ENCODE data around the gene ADAMTS2.

Gene ADAMTS2

GRCh38 chr5:179123491-179124272 lies 221.6 kb downstream of the ADAMTS2 start:
- Mint-ChIP-seq H3K4me1 (no peaks in the 10 kb centered on the region), H3K9me3 (no peaks in the 10 kb centered on the region), H3K4me3 (no peak overlapping the region), H3K36me3 (ENCODE audit: insufficient read depth) (no peaks in the 10 kb centered on the region), H3K27me3 (peaks cover 7% of the 10 kb centered on the region), H3K27ac (ENCODE audit: low read depth) (no peak overlapping the region)
- ATAC-seq (replicated peaks; ENCODE audit: extremely low read depth, poor library complexity, severe bottlenecking) (no peak), DNase-seq (ENCODE audit: low spot score in 2 of 2) (peak in 1 of 2 donors; percentile 8)

DNA sequence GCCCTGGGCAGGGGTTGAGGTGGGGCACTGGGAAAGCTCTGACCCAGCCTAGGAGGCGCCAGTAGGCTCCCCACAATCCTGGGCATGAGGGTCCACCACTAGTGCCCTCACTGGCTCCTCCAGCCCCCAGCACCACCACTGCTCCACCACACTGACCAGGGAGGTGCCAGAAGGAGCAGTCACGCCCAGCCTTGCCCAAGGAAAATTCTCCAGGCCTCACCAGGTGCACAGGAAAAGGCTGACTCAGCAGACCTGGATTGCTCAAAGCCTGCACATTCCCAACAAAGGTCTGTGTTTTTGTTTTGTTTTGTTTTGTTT lies 222.2 kb downstream of the ADAMTS2 start:
- Mint-ChIP-seq H3K36me3 (ENCODE audit: insufficient read depth) (no peaks in the 10 kb centered on the region), H3K27ac (ENCODE audit: low read depth) (no peak overlapping the region), H3K4me1 (no peaks in the 10 kb centered on the region), H3K27me3 (peaks cover 5% of the 10 kb centered on the region), H3K9me3 (no peaks in the 10 kb centered on the region), H3K4me3 (no peak overlapping the region)
- ATAC-seq (replicated peaks; ENCODE audit: extremely low read depth, poor library complexity, severe bottlenecking) (no peak), DNase-seq (ENCODE audit: low spot score in 2 of 2) (no peak)

GRCh38 chr5:179122411-179123108 lies 222.7 kb downstream of the ADAMTS2 start:
- Mint-ChIP-seq H3K27ac (ENCODE audit: low read depth) (no peak overlapping the region), H3K27me3 (peaks cover under 1% of the 10 kb centered on the region), H3K4me1 (no peaks in the 10 kb centered on the region), H3K4me3 (no peak overlapping the region), H3K36me3 (ENCODE audit: insufficient read depth) (no peaks in the 10 kb centered on the region), H3K9me3 (no peaks in the 10 kb centered on the region)
- DNase-seq (ENCODE audit: low spot score in 2 of 2) (no peak), ATAC-seq (replicated peaks; ENCODE audit: extremely low read depth, poor library complexity, severe bottlenecking) (no peak)

- DNase-seq (ENCODE audit: low spot score in 2 of 2), result no peak
- no peak overlapping the region for H3K4me3 Mint-ChIP-seq
- no peak for ATAC-seq (replicated peaks; ENCODE audit: extremely low read depth, poor library complexity, severe bottlenecking)
- H3K27ac Mint-ChIP-seq (ENCODE audit: low read depth), result no peak overlapping the region
- H3K4me1 Mint-ChIP-seq, result no peaks in the 10 kb centered on the region
- H3K27me3 Mint-ChIP-seq, result peaks cover 3% of the 10 kb centered on the region
- H3K9me3 Mint-ChIP-seq, result no peaks in the 10 kb centered on the region
- no peaks in the 10 kb centered on the region for H3K36me3 Mint-ChIP-seq (ENCODE audit: insufficient read depth)
Observed at GRCh38 chr5:179121667-179122111, 223.6 kb downstream of the ADAMTS2 start.

DNA sequence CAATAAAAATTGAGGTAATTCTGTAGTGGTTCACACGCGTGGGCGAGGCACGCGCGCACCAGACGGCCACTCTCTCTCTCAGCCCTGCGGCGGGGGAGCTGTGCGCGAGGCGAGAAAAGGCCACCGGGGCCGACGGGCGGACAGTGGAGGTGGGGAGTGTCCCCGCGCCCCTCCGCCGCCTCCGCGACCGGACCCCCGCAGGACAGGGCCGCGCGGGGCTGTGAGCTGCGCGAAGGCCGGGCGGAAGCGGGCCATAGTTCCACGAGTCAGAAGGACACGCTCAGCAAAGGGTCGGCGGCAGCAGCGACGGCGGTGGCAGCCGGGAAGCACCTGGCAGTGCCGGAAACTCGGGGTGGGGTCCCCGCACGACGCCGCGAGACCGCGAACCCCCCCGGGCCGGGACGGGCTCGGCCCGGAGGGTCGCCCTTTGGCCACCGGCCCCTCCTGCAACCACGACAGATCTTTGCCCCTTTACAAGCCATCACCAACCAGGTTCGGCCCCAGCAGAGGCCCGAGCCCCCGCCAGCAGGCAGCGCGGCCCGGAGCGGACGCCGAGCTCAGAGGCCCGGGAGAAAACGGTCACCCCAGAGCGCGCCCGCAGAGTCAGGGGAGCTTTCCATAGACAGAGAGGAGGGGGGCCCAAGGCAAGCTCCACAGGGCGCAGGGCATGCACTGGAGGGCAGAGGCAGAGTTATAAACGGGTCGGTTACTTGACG lies 224.2 kb downstream of the ADAMTS2 start:
- ATAC-seq (replicated peaks; ENCODE audit: extremely low read depth, poor library complexity, severe bottlenecking) (no peak), DNase-seq (ENCODE audit: low spot score in 2 of 2) (no peak)
- Mint-ChIP-seq H3K4me1 (no peaks in the 10 kb centered on the region), H3K27ac (ENCODE audit: low read depth) (no peak overlapping the region), H3K36me3 (ENCODE audit: insufficient read depth) (no peaks in the 10 kb centered on the region), H3K9me3 (no peaks in the 10 kb centered on the region), H3K4me3 (no peak overlapping the region), H3K27me3 (peaks cover 8% of the 10 kb centered on the region)

DNA sequence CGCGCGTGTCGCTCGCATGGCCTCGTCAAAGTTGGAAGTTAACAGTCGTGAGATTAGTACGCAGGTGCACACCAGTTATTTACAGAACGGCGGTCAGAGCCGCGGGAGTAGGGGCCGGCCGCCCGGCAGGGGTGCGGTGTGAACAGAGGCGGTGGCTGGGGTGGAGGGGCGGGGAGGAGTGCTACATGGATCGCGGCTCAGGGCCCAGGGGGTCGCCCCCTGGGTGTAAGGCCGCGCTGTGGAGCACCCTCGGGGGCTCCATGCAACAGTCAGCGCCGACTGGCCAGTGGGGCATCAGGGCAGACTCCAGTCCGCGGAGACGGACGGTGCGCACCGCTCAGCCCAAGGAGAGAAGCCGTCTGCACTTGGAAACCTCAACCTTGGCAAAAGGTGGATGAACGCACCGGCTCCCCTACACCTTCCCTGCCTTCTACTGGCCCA lies 224.8 kb downstream of the ADAMTS2 start:
- no peak overlapping the region for H3K4me3 Mint-ChIP-seq
- DNase-seq (ENCODE audit: low spot score in 2 of 2) (no peak), ATAC-seq (replicated peaks; ENCODE audit: extremely low read depth, poor library complexity, severe bottlenecking) (no peak)
- no peaks in the 10 kb centered on the region for H3K4me1 Mint-ChIP-seq
- peaks cover 8% of the 10 kb centered on the region for H3K27me3 Mint-ChIP-seq
- no peaks in the 10 kb centered on the region for H3K36me3 Mint-ChIP-seq (ENCODE audit: insufficient read depth)
- H3K9me3 Mint-ChIP-seq, result no peaks in the 10 kb centered on the region
- H3K27ac Mint-ChIP-seq (ENCODE audit: low read depth), result no peak overlapping the region

- no peak overlapping the region for H3K27ac Mint-ChIP-seq (ENCODE audit: low read depth)
Observed at GRCh38 chr5:179119415-179120170, 225.7 kb downstream of the ADAMTS2 start.

GRCh38 chr5:179118756-179119414 lies 226.4 kb downstream of the ADAMTS2 start:
- Mint-ChIP-seq H3K27ac (ENCODE audit: low read depth) (no peak overlapping the region), H3K4me1 (no peaks in the 10 kb centered on the region), H3K36me3 (ENCODE audit: insufficient read depth) (no peaks in the 10 kb centered on the region), H3K4me3 (no peak overlapping the region), H3K27me3 (peaks cover 8% of the 10 kb centered on the region), H3K9me3 (peaks cover 10% of the 10 kb centered on the region)
- ATAC-seq (replicated peaks; ENCODE audit: extremely low read depth, poor library complexity, severe bottlenecking) (no peak), DNase-seq (ENCODE audit: low spot score in 2 of 2) (no peak)

More at GRCh38 chr5:179119415-179120170, 225.7 kb downstream of the ADAMTS2 start:
- Mint-ChIP-seq H3K9me3 (peaks cover 8% of the 10 kb centered on the region), H3K4me3 (no peak overlapping the region), H3K36me3 (ENCODE audit: insufficient read depth) (no peaks in the 10 kb centered on the region), H3K27me3 (peaks cover 8% of the 10 kb centered on the region), H3K4me1 (no peaks in the 10 kb centered on the region)
- ATAC-seq (replicated peaks; ENCODE audit: extremely low read depth, poor library complexity, severe bottlenecking) (no peak), DNase-seq (ENCODE audit: low spot score in 2 of 2) (no peak)

DNA sequence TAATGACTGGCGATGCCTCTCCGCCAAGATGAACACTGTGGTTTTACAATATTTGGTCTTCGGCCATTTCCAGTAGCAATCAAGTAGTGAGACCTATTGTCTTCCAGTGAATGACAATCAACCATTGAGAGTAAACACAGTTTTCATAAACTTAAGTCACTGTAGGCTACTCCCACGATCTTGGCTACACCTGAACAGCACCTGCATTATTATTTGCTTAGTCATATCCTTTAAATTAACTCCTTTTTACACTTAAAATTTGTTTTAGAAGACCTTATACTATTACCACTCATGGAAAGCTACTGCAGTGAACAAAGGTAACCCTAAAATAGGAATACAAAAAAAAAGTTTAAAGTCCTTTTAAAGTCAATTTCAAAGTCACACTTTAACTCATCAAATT lies 226.9 kb downstream of the ADAMTS2 start:
- ATAC-seq (replicated peaks; ENCODE audit: extremely low read depth, poor library complexity, severe bottlenecking) (no peak), DNase-seq (ENCODE audit: low spot score in 2 of 2) (no peak)
- no peaks in the 10 kb centered on the region for H3K36me3 Mint-ChIP-seq (ENCODE audit: insufficient read depth)
- H3K4me3 Mint-ChIP-seq, result no peak overlapping the region
- peaks cover 15% of the 10 kb centered on the region for H3K9me3 Mint-ChIP-seq
- H3K4me1 Mint-ChIP-seq, result no peaks in the 10 kb centered on the region
- H3K27me3 Mint-ChIP-seq, result peaks cover 8% of the 10 kb centered on the region
- H3K27ac Mint-ChIP-seq (ENCODE audit: low read depth), result no peak overlapping the region

DNA sequence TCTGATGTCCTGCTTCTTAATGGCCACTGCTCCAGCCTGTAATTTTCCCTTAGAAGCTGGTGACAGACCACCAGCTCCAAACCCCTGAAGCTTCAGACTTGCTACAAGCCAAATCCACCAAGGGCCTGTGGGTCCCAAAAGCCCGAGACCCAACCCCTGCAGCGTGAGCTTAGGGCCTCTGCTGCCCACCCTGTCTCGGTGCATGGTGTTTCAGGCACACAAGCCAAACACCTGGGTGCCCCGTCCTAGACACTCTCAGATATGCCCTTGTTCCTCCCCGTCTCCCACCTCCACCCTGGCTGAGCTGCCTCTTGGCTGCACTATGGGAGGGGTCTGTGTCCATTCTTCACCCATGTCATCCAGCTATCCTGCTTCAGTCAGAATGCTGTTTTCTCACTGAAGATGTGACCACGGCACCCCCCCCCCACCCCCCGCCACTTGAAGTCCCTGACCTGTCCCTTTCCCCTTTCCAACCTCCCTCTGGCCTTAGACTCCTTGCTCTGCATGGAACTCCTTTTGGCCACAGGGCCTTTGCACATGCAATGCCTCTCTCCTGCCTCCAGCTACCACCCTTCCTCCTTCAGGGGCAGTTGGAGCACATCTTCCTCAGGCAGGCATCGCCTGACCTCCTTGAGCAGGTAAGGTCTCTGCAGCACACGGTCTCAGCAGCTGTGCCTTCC lies 229.3 kb downstream of the ADAMTS2 start:
- no peak for ATAC-seq (replicated peaks; ENCODE audit: extremely low read depth, poor library complexity, severe bottlenecking)
- Mint-ChIP-seq H3K36me3 (ENCODE audit: insufficient read depth) (peaks cover 1% of the 10 kb centered on the region), H3K4me1 (no peaks in the 10 kb centered on the region), H3K27ac (ENCODE audit: low read depth) (no peak overlapping the region), H3K4me3 (no peak overlapping the region), H3K27me3 (peaks cover 8% of the 10 kb centered on the region), H3K9me3 (peaks cover 17% of the 10 kb centered on the region)
- no peak for DNase-seq (ENCODE audit: low spot score in 2 of 2)

DNA sequence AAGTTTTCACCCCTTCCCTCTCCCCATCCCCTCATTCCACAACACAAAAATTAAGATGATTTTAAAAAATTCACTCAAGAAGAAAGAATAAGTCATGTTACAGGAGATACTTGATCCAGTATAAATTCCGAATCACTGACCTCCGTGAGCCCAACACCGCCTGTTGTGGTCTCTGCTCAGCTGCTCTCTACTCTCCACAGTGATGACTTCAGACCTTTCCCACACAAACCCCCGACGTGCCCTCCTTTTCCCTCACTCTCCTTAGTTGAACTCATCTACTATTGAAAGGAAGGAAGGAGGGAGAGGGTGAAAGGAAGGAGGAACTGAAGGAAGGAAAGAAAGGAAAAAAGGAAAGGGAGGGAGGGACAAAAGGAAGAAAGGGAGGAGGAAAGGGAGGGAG lies 230.0 kb downstream of the ADAMTS2 start:
- Mint-ChIP-seq H3K9me3 (peaks cover 17% of the 10 kb centered on the region), H3K27ac (ENCODE audit: low read depth) (no peak overlapping the region), H3K27me3 (peaks cover 8% of the 10 kb centered on the region), H3K4me1 (no peaks in the 10 kb centered on the region), H3K36me3 (ENCODE audit: insufficient read depth) (peaks cover 1% of the 10 kb centered on the region), H3K4me3 (no peak overlapping the region)
- DNase-seq (ENCODE audit: low spot score in 2 of 2) (no peak), ATAC-seq (replicated peaks; ENCODE audit: extremely low read depth, poor library complexity, severe bottlenecking) (no peak)
